Measurements from ENCODE around the gene CKAP5.
"Not testable (repeated sequence)": the region's sequence is repeated elsewhere in the genome, so short reads cannot be mapped to it uniquely, and the experiment has no call there.

The CKAP5 gene

DNA sequence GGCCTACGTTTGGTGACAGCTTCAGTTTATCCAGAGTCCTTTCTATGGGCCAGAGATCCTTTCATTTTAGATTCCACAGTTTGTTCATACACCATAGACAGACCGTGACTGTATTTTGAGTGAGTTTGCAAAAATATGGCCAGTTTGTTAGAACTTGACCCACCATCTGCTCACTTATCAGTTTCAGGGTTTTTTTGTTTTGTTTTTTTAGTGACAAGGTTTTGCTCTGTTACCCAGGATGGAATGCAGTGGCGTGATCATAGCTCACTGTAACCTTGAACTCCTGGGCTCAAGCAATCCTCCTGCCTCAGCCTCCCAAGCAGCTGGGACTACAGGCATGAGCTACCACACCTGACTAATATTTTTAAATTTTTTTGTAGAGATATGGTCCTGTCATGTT is 9.1 kb upstream of the CKAP5 start:
- DNase-seq (ENCODE audit: low read depth): no peak

- DNase-seq (ENCODE audit: low read depth): no peak
Measured at GRCh38 chr11:46850829-46851380, 4.8 kb upstream of the CKAP5 start.

DNA sequence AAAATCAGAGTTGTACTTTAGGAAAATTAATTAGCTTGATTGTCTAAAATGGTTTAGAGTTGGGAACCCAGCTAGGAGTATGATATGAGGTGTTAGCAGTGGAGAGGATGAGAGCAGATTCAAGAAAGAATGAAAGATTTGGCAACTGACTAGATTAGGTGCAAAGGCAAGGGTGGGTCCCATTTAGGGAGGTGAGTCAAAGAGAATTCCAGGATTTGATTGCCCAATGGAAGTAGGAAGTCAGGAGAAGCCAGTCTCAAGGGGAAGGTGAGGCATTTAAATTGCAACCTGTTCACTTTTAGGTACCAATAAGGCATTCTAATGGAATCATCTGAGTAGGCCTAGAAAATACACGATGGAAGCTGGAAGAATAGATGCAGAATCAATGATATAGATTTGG is 3.6 kb upstream of the CKAP5 start:
- DNase-seq (ENCODE audit: low read depth): no peak

DNA sequence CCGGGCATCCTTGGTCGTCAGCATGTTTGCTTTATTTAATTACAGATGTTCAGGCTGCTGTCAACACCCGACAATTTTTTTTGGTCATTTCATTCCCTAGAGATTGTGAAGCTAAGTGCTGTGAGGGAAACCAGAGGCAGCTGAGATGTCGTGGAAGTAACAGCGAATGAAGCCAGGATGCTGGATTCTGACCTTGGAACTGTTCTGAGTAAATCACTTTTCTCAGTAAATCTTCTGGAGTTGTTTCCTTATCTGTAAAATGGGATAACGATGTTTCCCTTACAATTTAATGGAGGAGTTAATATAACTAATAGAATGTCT is 390 bp upstream of the CKAP5 start:
- no peak for DNase-seq (ENCODE audit: low read depth)

DNA sequence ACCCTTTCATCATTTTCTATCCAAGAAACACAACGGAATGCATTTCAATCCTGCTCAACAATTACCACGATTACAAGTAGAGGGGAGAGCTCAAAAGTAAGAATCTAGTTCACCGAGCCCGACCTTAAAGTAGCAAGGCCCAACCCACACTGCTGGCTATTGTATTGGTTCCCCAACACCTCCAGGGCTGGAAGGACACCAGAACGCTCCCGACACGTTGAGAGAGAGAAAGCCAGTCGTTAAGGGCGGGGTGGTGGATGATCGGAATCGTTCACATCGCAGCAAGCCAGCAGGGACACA is 690 bp downstream of the CKAP5 start:
- no peak for DNase-seq (ENCODE audit: low read depth)

GRCh38 chr11:46840116-46840515 is 6.0 kb downstream of the CKAP5 start:
- DNase-seq (ENCODE audit: low read depth): no peak

DNA sequence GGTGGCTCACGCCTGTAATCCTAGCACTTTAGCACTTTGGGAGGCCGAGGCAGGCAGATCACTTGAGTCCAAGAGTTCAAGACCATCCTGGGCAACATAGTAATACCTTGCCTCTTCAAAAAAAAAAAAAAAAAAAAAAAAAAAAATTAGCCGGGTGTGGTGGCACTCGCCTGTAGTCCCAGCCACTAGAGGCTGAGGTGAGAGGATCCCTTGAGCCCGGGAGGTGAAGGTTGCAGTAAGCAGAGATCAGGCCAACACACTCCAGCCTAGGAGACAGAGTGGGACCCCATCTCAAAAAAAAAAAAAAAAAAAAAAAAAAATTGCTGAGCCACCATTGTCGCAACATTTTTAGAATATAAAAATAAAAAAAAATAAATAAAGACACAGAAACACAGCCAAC is 7.6 kb downstream of the CKAP5 start:
- DNase-seq (ENCODE audit: low read depth): no peak

DNA sequence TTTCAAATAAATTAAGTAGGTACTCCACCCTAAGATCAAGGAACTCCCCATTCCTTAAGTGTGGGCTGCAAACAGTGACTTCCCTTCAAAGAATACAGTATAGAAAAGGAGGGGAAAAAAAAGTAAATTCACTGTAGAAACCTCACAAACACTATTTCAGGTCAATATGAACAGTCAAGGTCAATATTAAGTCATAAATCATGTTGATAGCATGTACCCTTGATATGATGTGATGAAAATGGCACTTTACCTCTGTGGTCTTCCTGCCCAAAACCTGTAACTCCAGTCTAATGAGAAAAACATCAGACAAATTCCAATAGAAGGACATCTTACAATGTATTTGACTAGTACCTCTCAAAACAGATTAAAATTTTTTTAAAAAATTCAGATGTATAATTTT is 8.2 kb downstream of the CKAP5 start:
- no peak for DNase-seq (ENCODE audit: low read depth)

GRCh38 chr11:46836870-46837269 is 9.2 kb downstream of the CKAP5 start:
- no peak for DNase-seq (ENCODE audit: low read depth)

DNA sequence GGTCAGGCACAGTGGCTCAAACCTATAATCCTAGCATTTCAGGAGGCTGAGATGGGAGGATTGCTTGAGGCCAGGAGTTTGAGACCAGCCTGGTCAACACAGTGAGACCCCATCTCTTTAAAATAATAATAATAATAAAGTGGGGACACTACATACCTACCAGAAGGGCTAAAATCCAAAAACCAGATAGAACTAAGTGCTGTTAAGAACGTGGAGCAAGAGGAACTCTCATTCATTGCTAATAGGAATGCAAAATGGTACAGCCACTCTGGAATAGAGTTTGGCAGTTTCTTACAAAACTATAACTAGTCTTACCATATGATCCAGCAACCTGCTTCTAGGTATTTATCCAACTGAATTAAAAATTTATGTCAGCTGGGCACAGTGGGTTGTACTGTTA is 9.6 kb downstream of the CKAP5 start:
- DNase-seq (ENCODE audit: low read depth): no peak

- no peak for DNase-seq (ENCODE audit: low read depth)
Measured at GRCh38 chr11:46835897-46836296, 10.2 kb downstream of the CKAP5 start.

- no peak for DNase-seq (ENCODE audit: low read depth)
Measured at GRCh38 chr11:46834821-46835220, 11.3 kb downstream of the CKAP5 start.

GRCh38 chr11:46832511-46833214 is 13.4 kb downstream of the CKAP5 start:
- no peak for DNase-seq (ENCODE audit: low read depth)

GRCh38 chr11:46827995-46828394 is 18.1 kb downstream of the CKAP5 start:
- DNase-seq (ENCODE audit: low read depth): no peak

- peak; percentile 50 for DNase-seq (ENCODE audit: low read depth)
Measured at GRCh38 chr11:46826310-46827044, 19.6 kb downstream of the CKAP5 start.

DNA sequence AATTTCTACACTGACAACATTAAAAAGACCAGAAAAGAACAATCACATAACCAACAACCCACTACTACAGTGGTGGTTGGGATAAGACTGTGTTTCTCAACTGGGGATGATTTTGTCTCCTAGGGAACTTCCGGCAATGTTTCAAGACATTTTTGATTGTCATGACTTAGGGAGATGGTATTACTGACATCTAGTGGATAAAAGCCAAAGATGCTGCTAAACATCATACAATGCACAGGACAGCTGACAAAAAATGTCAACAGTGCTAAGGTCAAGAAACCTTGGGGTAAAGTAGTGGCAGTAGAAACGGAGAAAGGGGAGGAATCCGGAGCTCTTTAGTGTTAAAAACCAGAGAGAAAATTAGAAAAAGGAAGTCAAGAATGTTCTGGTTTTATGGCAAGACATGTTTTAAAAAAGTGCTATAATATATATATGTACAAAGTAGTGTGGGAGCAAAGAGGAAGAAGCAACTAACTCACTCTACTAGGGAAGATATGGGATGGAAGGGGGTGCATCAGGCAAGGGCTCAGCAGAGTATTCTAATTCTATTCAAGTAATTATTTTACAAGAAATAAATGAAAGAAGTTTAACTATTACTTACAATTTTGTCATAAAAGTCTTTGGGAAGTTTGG is 37.2 kb downstream of the CKAP5 start:
- DNase-seq (ENCODE audit: low read depth): peak; percentile 13

GRCh38 chr11:46801694-46802470 is 44.2 kb downstream of the CKAP5 start:
- no peak for DNase-seq (ENCODE audit: low read depth)

DNA sequence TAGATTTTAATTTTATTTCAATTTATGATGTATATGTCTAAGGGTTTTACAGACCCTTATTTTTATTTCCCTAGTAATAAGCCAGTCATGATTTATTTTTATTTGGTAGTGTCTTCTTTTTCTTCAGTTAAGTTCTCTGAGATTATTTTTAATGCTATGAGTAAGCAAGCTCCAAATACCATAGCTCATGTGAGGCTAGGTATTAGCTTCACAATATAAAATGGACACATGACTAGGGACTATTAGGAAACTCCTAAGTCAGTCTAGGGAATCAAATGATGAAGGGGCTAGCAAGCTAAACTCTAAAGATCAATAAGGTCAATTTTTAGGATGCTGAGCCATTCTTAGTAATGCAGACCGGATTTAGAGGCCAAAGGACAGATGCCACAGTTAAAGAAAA is 45.9 kb downstream of the CKAP5 start:
- no peak for DNase-seq (ENCODE audit: low read depth)

DNA sequence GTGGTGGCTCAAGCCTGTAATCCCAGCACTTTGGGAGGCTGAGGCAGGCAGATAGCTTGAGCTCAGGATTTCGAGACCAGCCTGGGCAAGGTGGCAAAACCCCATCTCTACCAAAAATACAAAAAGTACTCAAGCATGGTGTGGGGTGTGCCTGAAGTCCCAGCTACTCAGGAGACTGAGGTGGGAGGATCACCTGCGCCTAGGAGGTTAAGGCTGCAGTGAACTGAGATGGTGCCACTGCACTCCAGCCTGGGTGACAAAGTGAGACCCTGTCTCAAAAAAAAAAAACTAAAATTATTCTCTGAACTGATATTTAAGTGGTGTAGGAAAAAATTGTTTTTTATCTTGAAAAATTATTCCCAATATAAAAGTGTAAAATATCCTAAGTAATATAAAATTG is 46.4 kb downstream of the CKAP5 start:
- not testable (repeated sequence) for DNase-seq (ENCODE audit: low read depth)

GRCh38 chr11:46778416-46778815 is 67.7 kb downstream of the CKAP5 start:
- no peak for DNase-seq (ENCODE audit: low read depth)

GRCh38 chr11:46776878-46777277 is 69.2 kb downstream of the CKAP5 start:
- DNase-seq (ENCODE audit: low read depth): no peak

DNA sequence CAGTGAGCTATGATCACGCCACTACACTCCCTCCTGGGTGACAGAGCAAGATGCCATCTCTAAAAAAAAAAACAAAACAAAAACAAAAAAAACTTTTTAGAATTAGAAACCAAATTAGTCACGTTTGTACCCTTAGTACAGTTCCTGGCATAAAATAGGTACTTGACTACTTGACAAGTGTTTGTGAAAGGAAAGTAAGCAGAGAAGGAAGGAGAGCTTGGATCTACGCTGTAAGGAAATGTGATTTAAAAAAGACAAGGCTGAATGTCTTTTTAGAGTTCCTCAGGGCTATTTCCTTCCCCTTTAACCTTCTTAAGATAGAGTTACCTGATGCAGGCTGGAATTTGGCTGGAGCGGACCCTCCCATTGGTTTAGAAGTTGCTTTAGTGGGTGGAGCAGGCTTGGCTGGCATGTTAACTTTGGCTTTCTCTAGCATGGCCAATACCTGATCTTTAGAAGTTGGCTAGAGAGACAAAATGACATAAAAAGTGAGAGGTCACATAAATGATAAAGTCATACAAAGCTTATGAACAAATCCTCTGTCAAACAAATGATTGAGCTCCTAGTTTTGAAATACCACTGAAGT is 76.4 kb downstream of the CKAP5 start:
- DNase-seq (ENCODE audit: low read depth): no peak
